ENCODE data around the gene CRBN.

Gene CRBN

DNA sequence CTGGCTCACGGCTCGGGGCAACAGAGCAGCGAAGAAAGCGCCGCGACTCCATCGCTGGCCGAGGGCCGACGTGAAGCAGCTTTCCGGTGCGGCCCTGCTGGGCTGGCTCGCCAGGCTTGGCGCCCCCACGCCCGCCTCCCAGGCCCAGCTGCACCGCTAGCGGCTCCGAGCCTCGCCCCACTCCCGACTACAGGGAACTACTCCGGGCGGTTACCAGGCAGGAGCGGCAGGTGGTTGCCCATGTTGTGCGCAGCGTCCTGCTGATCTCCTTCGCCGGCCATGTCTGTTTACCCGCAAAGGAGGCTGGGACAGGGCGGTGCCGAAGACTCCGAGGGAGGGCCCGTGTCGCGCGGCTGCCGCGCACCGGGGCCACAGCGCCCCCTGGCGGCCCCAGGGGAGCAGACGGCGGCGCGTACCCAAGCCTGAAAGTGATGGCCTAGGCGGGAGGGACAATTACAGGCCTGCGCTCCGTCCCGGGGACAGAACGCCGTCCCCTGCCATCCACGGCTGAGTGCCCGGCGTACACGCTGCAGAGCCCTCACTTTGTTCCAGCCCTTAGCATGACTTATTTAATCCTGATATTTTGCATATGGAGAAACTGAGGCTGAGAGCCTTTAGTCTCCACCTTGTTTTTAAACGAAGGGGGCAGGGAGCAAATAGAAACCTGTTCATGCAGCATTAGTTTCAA lies at the start of gene CRBN:
Gene CRBN, minus strand, starts transcription at position 285 of the 688 bp plus-strand sequence. Its CDS starts 4 bp downstream, at position 281.
- peak; percentile 68 for DNase-seq (ENCODE audit: low read depth)

DNA sequence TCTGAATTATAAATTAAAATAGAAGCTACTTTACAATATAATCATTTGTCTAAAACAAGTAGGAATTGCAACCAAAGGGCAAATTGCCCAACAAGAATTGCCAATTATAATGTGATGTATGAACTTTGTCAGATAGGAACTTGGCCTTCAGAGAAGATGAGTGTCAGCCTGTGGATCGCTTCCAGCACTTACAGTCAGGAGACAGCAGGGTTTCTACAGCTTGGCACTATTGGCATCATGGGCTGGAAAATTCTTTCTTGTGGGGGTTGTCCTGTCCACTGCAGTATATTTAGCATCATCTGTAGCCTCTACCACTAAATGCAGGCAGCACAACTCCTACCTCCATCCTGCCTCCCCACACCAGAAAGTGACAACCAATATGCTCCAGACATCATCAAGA lies 48.1 kb upstream of the CRBN start:
- DNase-seq (ENCODE audit: low read depth) = no peak

DNA sequence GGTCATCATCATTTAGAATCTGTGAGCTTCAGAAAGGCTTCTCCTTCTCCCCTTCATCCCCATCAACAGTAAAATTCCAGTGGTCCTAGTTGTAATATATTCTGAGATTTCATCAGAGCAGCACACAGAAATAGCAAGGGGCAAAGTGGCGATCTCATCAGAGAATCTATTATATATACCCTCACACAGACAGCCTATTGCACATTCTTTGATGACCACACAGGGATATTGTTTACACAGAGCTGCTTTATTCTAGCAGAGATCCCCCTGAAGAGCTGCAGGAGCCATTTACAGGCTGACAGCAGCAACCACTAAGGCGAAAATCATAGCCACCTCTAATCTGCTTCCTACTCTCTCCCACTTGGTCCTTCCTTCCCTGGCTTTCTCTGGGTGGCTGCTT lies 42.0 kb upstream of the CRBN start:
- DNase-seq (ENCODE audit: low read depth) = no peak

DNA sequence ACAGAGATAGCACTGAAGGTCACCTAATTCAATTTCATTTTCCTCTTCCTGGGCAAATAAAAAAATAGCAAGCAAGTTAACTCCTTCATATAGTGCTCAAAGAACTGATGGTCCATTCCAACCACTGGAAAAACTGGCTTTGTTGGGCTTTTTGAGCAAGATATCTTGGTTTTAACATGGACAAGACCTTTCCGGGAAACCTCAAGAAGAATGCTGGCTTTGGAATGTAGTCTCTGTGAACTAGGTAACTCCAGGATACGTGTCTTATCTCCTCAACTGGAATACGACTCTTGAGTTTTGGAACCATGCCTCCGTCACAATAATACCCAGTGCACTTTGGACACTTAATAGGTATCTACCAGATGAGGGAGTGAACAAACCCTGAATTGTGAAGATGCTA lies 36.9 kb upstream of the CRBN start:
- DNase-seq (ENCODE audit: low read depth) = no peak

DNA sequence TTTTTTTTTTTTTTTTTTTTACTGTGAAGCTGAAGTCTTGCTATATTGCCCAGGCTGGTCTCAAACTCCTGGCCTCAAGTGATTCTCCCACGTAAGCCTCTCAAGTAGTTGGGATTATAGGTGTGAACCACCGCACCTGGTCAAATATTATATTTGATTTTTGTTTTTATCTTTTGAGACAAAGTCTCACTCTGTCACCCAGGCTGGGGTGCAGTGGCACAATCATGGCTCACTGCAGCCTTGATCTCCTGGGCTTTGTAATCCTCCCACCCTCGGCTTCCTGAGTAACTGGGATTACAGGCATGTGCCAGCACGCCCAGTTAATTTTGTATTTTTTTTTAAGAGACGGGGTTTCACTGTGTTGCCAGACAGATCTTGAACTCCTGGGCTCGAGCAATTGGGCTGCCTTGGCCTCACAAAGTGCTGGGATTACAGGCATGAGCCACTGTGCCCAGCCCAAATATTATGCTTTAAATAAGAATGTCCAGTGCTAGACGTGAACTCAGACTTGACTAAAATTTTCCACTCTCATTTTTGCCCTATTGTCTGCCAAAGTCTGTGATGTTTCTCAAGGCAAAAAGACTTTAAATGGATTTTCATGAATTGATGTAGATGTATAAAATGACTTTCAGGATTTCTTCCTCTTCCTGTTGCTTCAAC lies 33.4 kb upstream of the CRBN start:
- DNase-seq (ENCODE audit: low read depth) = no peak

DNA sequence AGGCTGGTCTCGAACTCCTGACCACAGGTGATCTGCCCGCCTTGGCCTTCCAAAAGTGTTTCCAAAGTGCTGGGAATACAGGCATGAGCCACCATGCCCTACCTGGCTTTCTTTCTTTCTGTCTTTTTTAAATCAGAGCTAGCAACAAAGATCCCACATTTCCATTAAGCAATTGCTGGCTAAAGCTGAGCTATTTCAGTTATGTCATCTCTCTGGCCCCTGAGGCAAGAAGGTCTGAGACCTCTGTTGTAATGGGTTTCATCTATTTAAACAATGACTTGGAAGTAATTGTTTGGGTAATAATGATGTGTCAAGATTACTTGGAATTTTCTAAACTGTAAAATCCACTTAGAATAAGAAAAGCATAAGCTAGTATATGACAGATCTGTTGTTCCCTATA lies 30.2 kb upstream of the CRBN start:
- DNase-seq (ENCODE audit: low read depth) = no peak

DNA sequence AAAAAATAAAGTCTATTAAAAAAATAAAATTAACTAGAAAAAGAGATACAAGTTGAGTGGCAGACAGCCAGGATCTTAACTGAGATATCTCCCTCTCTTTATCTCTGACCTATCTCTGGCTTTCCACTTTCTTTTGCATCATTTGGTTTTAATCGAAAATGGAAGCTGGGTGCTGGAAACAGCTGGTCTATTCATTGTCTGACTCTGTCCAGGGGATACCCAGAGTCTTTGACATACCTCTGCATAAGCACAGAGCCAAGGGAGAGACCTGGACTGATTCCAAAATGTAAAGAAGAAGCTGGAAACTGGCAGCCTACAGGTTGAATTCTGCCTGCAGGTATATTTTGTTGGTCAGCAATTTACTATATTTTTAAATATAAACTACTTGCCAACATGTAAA lies 29.6 kb upstream of the CRBN start:
- no peak for DNase-seq (ENCODE audit: low read depth)

DNA sequence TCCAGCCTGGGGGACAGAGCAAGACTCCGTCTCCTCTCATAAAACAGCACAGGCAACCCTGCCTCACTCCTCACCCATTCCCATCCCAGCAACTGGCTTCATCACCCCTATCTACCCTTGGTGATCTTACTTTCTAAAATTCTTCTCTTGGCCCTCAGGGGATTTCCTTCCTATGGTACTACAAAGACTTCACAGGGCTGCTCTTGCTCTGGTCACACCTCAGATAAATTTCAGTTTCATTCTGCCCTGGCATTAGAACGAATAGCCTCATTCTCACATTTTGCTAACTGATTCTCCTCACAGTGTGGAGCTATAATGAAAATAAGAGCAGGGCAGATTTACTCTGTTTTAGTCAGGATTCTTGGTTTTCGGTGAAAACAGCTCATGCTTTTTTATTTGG lies 22.1 kb upstream of the CRBN start:
- no peak for DNase-seq (ENCODE audit: low read depth)

DNA sequence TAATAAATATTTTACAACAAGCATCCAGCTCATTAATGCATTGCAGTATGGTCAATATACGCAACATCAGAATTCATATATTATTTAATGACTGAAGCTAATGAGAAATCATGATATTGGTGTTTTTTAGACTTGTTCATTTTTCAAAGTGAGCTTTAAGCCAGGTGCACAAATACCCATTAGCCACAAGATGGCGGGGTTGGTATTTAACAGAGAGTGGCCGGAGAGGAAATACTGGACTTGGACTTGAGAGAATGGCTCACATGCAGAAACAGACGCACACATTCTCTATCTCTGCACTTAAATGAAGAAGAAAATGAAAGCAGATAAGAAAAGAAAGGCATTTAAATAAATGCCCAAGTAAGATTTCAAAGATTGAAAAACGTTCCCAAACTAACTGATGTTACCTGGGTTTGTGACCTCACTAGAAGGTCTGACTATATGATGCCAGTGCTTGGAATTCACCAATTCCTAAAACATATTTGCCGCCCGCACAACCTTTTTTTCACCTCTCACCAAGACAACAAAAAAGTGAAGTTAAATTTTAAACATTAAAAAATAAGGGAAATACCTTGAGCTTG lies 21.2 kb upstream of the CRBN start:
- DNase-seq (ENCODE audit: low read depth) = peak; percentile 51

DNA sequence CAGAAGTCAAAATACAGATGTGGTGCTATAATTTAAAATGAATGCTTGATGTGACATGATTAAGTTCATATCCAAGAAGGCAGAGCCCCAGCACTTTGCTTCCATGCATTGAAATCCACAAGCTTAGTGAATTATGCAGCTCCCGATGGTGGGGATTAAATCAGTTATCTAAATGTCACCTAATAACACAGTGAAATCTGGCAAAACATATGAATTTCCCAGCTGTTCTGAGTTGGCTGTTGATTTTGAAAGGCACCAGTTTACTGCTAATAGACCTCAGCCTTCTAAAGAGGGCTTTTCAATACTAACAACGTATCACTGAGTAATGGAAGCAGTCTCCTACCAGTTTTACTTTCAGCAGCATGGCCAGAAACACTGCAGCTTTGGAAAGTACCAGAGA lies 19.8 kb upstream of the CRBN start:
- no peak for DNase-seq (ENCODE audit: low read depth)

DNA sequence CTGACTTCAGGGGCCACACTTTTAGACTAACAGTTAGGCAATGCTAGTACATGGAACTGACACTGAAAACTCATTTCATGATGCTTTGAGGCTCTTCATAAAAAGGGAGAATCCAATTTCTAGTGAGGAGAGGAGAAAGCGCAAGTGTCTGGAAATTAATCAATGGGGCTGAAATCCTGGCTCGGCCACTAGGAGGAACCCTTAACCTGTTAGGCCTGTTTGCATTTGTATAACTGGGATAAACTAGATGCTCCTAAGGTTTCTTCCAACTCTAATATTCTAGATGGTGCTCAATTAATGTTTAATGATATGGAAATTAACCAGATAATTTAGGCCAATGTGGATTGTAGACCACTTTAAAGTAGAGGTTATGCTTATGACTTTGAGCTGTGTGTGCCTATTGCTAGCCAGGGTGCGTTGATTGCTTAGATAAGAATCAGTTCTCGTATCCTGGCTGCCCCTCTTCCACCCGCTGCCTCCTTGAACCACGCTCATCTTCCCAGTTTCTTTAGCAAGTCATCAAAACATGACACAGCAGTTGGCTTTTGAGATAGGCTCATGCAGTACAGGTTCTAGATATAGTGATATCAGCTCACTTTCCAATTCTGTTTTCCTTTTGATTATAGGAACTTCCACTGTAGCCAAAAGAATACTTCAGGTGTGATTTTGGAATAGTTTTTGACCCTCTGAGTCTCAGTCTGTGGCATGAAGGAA lies 16.8 kb upstream of the CRBN start:
- DNase-seq (ENCODE audit: low read depth) = no peak

DNA sequence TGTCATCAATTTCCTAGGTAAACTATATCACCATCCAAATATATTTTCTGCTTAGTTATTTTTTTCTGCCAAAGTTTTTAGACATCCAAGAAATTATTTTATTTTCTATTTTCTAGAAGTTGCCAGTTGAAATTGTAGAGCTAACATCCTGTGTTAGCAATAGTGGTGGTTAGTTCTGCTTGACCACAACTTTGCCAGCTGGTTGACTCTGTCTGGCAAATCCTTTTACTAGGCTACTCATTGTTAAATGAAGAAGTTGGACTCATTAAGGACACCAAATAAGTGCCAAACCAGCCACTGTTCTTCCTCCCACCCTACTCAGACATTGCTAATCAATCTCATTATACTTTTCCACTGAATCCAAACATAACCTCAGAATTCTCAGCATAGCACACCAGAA lies 15.4 kb upstream of the CRBN start:
- DNase-seq (ENCODE audit: low read depth) = no peak

DNA sequence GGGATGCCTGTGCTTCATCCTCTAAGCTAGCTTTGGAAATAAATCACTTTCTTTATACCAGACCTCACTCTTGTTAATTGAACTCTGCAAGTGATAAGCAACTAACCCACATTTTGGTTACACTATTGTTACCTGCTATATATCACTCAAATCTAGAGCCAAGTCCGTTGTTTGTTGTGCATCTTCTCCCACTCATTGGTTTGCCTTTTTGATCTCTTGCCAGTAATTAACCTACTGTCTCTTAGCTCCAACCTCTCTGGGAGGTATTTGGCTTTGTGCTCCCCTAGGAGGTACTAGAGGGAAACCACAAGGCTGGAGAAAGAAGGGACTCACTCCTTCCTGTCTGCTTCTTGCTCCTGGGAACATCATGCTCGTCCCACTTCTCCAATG lies 12.8 kb upstream of the CRBN start:
- DNase-seq (ENCODE audit: low read depth) = no peak

DNA sequence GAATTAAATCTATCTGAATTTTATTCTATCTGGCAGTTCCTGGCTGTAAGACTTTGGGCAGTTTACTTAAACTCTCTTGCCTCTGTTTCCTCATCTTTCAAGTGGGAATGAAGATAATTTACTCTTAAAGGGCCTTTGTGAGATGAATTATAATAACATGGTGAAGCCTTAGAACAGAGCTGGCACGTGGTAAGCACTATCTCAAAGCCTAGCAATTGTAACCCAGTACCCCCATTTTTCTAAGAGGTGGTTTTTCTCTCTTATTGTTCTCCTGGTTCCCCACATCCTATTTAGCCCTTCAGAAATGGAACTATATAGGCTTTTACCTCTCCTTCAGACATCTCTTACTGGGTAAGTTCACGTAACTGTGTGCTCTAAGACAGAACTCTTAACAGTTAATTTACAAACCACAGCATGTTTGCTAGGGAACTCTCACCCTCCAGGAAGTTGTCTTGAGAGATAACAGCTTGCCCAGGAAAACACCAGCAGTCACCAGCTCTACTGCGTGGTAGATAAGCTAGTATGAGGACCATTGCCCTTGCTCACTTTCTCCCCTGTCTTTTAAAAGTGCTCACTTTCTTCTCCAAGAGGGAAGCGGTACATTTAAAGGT lies 12.3 kb upstream of the CRBN start:
- peak; percentile 53 for DNase-seq (ENCODE audit: low read depth)

DNA sequence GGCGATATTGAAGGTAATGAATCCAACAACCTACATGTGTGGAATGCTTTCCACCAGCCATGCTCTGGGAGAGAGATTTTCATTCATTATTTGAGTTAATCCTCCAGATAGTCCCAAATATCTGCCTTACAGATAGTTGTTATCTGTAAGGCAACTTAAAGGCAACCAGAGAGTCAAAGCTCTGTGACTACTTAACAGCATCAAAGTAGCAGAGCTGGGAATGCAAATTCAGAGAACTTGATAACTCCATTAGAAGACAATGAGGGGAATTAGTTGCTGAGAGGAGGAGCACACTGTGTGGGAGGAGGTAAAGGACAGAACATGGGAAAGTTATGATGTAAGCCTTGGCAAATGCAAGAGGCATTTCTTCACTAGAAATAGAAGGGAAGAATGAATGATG lies 10.5 kb upstream of the CRBN start:
- DNase-seq (ENCODE audit: low read depth) = peak; percentile 28

DNA sequence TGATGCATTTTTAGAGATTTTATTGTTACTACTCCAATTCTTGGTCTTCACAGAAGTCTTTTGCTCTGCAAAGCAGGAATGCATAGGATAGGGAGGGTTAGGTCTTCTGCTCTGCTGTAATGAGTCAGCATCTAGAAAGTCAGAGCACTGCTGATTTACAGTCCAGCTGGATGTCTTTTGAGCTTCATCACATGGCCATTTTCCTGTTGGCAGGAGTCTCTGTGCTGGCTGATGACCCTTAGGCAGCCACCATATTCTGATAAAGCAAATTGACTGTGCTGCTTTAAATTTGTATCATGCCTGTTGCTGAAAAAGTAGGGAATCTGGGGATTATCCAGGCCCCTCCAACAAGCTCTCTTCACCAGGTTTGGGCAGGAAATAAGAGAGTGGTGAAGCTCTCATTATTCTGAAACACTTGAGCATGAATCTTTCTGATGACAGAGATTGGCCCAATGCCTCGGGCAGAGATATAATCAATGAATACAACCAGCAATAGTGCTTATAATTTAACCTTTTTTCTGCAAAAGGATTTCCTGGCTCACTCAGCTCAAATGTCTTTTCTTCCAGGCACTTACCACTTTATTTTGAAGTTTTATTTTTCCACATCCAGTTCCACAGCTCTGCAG lies 9.7 kb upstream of the CRBN start:
- DNase-seq (ENCODE audit: low read depth) = peak; percentile 44

DNA sequence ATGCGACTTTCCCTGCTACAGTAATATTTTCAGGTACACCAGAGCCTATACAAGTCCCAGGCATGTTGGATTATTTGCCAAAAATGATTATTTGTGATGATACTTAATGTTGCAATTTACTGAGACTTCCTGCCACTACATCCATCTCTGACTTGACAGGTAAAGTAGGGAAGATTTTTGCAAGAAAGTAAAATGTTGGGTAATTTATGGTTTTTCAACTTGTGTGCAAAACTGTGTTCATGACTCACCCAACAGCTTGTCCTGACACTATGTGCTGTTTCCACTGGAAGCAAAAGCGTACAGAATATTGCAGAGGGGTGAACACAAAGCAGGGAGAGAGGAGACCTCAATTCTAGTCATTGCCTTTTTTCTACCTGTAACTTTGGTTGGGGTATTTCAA lies 5.4 kb upstream of the CRBN start:
- peak; percentile 60 for DNase-seq (ENCODE audit: low read depth)

DNA sequence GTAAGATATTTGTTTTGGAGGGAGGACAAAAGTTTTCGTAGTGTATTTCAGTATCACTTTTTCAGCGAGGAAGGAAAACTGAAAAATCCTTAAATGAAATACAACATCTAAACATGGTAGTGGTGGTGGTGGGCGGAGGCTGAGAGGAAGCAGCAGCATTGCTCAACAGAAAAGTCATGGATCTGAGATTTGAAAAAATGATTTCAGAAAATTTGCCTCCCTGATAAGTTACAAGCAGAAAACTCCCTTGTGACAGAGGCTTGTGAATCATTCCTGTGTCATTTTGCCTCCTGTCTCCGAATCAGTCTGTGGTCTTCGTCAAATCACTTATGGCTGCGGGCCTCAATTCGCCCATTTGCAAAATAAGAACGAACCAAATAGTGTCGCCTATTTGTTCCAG lies 965 bp upstream of the CRBN start:
- no peak for DNase-seq (ENCODE audit: low read depth)

DNA sequence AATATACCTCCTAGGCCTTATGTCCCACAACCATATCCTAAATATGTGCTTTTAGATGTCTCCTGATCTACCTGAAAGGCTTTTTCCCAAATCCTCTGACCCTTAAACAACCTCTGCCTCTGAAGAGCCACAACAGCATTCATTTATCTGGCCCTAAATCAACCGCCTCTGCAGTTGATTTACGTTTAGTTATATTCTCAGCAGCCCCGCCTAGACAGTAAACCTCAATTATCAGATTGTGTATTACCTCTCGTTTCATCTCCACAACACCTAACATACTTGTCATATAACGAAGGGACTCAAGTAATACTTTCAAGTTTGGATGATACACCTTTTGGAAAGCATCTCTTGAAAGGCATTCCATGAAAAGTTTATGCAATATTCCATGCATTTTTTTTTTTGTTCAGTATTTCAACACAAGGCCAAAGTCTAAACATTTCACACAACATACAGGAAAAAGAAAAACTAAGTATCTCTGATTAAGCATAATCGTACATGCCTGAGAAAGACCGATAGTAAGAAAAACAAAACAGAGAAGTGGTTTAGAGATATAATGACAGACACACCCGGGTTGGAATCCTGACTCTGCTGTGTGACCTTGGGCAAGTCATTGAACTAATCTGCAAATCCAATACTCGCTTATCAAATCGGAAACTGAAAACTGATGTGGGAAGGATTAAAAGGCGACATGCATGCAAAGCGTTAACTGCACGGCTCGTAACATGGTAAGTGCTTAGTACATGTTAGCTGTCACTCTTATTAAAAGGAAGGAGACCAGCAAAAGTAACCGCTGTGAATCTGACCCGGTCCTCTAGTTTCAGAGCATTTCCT lies 778 bp downstream of the CRBN start:
- DNase-seq (ENCODE audit: low read depth) = no peak

DNA sequence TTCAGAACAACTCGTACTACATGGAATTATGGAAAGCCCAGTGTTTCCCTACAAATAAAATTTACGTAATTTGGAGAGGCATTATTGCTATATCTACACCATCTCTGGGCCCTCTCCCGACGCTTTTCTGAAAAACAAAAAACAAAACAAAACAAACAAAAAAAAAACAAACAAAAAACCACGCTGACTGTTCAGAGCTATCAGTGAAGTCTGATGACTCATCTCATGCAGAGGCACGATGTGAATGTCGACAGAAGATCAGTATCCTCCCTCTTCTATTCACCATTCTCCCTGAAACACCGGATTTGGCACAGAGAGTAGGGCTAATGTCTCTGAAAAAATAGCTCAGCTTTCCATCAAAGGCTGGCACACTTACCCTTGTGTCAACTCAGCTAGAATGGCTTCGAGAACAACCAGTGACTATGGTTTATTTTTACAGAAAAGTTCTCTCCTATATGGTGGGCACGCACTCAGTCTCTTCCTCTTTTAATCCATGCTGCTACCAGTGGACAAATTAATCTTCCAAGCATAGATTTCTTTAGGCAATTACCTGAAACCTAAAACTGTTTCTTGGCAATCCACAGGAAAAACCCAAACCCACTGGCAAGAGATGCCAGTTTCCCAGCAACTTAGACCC lies 1.5 kb downstream of the CRBN start:
- peak; percentile 50 for DNase-seq (ENCODE audit: low read depth)

DNA sequence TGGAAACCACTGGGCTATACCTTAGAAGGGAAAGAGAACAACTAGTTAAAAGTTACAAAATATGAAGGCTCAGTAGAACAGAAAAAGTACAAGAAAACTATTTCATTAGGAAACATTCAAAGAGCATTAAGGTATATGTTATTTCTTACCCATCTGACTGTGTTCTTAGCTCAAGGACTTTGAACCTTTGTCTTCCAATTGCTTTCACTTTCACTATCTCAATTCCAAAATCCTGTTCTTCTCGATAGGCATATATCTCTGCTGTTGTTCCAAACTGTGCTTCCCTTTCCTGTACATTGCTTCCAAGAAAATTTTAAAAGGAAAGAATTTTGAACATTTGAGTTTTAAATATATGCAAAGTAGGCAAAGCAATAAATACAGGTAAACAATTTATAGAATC lies 6.9 kb downstream of the CRBN start:
- DNase-seq (ENCODE audit: low read depth) = no peak
